ENCODE results near the gene NOCT. TPM values are rescaled to one million over a fixed set of nuclear protein-coding genes. Genes with fewer than 3 reads are reported as not detected.

Gene NOCT
- total and polyA plus RNA-seq, 2 donors (not counting 1 experiment from before 2014, with no cell fraction given): 2.6 to 3.8 TPM

DNA sequence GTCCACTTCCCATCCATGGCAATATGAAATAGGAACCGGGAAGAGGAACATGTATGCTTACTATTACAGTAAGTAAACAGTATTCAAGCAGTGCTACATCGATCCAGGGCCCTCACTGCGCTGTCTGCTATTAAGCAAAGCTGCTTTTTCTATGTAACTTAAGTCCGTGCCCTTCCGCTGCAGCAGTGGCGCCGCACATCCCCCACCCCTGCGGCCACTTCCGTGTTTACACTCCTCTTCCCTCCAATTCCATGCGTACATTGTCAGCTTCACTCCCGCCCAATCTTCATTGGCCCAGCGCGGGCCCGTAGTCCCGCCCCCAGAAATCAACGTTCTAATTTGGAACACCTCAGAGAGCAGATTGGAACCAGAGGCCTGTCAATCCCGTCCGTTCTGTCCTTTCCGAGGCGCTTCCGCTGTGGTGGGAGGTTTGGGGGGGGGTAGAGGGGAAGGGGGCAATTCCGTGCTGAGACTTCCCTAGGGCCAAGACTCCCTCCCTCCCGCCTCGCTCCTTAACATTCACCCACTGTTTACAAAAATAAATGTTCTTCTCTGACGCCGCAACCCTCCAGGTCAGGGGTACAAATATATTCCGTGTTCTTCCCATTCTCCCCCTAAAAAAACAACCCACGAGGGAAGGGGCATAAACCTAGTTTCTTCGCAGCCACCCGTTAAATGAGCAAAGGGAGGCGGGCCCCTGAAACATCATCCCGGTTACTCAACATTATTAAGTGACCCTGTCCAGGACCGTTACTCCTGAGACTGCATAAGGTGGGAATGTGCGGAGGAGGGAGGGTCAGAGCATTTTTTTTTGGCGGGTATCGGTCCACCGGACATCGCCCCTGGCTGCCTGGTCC, 67.4 kb downstream of the NOCT start:
- ChIA-PET POLR2A (interaction anchor here (0.6 to 2.5 kb wide), 10 partner anchors 10 to 478 kb away, joined by 3 to 31 read pairs (median 9); partner anchors contain the start of genes ELF2, NAA15, NDUFC1 and RAB33B), CTCF (interaction anchor here (0.7 to 4.9 kb wide), 7 partner anchors 52 to 448 kb away, joined by 3 to 31 read pairs (median 3); partner anchors contain the start of genes ELF2 and NAA15)
- peak overlapping the region; percentile 87 for H2AFZ ChIP-seq (ENCODE audit: insufficient read depth, low read depth, low read length, poor library complexity, severe bottlenecking)
- peaks cover 49% of the 10 kb centered on the region for H3K79me2 ChIP-seq (ENCODE audit: control insufficient read depth, insufficient read depth, low read length)
- H3K9ac ChIP-seq (ENCODE audit: low read length): peak overlapping the region; percentile 83
- Mint-ChIP-seq H3K27me3 (no peaks in the 10 kb centered on the region), H3K27ac (peak overlapping the region; percentile 84), H3K4me3 (peak overlapping the region; percentile 87), H3K4me1 (peaks cover 39% of the 10 kb centered on the region), H3K9me3 (ENCODE audit: insufficient read depth) (no peaks in the 10 kb centered on the region)
- peak overlapping the region; percentile 89 to 93 for H3K27ac ChIP-seq (ENCODE audit: low read length in 2 of 2)
- no peak for TF ChIP-seq EZH2 (IDR thresholded peaks at IDR 0.05; ENCODE audit: borderline replicate concordance, insufficient read depth, low read depth, low read length, poor library complexity, severe bottlenecking)
- TF ChIP-seq, protein P1, sequence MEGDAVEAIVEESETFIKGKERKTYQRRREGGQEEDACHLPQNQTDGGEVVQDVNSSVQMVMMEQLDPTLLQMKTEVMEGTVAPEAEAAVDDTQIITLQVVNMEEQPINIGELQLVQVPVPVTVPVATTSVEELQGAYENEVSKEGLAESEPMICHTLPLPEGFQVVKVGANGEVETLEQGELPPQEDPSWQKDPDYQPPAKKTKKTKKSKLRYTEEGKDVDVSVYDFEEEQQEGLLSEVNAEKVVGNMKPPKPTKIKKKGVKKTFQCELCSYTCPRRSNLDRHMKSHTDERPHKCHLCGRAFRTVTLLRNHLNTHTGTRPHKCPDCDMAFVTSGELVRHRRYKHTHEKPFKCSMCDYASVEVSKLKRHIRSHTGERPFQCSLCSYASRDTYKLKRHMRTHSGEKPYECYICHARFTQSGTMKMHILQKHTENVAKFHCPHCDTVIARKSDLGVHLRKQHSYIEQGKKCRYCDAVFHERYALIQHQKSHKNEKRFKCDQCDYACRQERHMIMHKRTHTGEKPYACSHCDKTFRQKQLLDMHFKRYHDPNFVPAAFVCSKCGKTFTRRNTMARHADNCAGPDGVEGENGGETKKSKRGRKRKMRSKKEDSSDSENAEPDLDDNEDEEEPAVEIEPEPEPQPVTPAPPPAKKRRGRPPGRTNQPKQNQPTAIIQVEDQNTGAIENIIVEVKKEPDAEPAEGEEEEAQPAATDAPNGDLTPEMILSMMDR (IDR thresholded peaks at IDR 0.05): no peak
- H3K27me3 ChIP-seq (replicated peaks in 1 of 4; ENCODE audit: control extremely low read depth in 1 of 4, control insufficient read depth in 3 of 4, insufficient read depth in 4 of 4, low read length in 3 of 4): no peaks in the 10 kb centered on the region
- H4K20me1 ChIP-seq (ENCODE audit: control insufficient read depth, insufficient read depth, low read length, poor library complexity, severe bottlenecking): peaks cover 24% of the 10 kb centered on the region
- DNase-seq: peak; percentile 95
- intact Hi-C loops (cut with micrococcal nuclease): loop anchor here (1.0 to 5.0 kb wide), 6 partner anchors 16 to 1069 kb away; partner anchors contain the start of genes MAML3, NAA15, NOCT and SETD7
- peak overlapping the region; percentile 79 to 98 (median 97) for H3K4me3 ChIP-seq (ENCODE audit: control extremely low read depth in 1 of 5, extremely low read depth in 1 of 5, insufficient read depth in 1 of 5, low read depth in 2 of 5, low read length in 4 of 5)
- H3K4me2 ChIP-seq (replicated peaks; ENCODE audit: low read depth, low read length, poor library complexity, severe bottlenecking): peak overlapping the region; percentile 75
- no peaks in the 10 kb centered on the region for H3K9me3 ChIP-seq (ENCODE audit: control extremely low read depth in 1 of 3, control insufficient read depth in 2 of 3, insufficient read depth in 1 of 3, low read length in 2 of 3)
- peaks cover 14 to 27% of the 10 kb centered on the region in 2 donors for H3K4me1 ChIP-seq (ENCODE audit: control insufficient read depth in 2 of 2, insufficient read depth in 2 of 2, low read length in 2 of 2)
- H3K36me3 ChIP-seq (replicated peaks in 1 of 2; ENCODE audit: control extremely low read depth in 1 of 2, control insufficient read depth in 1 of 2, extremely low read depth in 1 of 2, insufficient read depth in 2 of 2, low read length in 1 of 2): no peaks in the 10 kb centered on the region
- under 1% methylated on average over 25 of the region's 38 CpGs for WGBS (ENCODE audit: insufficient coverage)
- ATAC-seq (ENCODE audit: low read depth): peak; percentile 77

Data from B cell (primary cell).